Activated effector memory CD4-positive, alpha-beta T cell treated with anti-CD3 and anti-CD28 coated beads, Interleukin-2, amount 50 U/mL, for 16 hours (primary cell): ENCODE measurements around the gene DNAJB12.
"Not testable (repeated sequence)": the region's sequence is repeated elsewhere in the genome, so short reads cannot be mapped to it uniquely, and the experiment has no call there.

Experiments used
- DNase-seq: peaks from one replicate; pipeline ENCODE4 v3.0.0-alpha.2; 2020

DNAJB12 gene

GRCh38 chr10:72330069-72330426 lies 24.7 kb downstream of the DNAJB12 start:
- DNase-seq, result no peak

GRCh38 chr10:72329290-72330068 lies 25.2 kb downstream of the DNAJB12 start:
- DNase-seq, result no peak

- no peak for DNase-seq
These were observed 25.9 kb downstream of the DNAJB12 start for GRCh38 chr10:72328829-72329204.

- peak; percentile 68 for DNase-seq
These were observed 26.5 kb downstream of the DNAJB12 start for GRCh38 chr10:72328045-72328828.

- DNase-seq, result peak; percentile 86
These were observed 27.8 kb downstream of the DNAJB12 start for GRCh38 chr10:72326665-72327603.

GRCh38 chr10:72325243-72326175 lies 29.2 kb downstream of the DNAJB12 start:
- not testable (repeated sequence) for DNase-seq

GRCh38 chr10:72323771-72324191 lies 30.9 kb downstream of the DNAJB12 start:
- no peak for DNase-seq

GRCh38 chr10:72323108-72323749 lies 31.5 kb downstream of the DNAJB12 start:
- DNase-seq, result no peak

GRCh38 chr10:72322280-72323058 lies 32.2 kb downstream of the DNAJB12 start:
- peak; percentile 85 for DNase-seq

- DNase-seq, result no peak
These were observed 32.8 kb downstream of the DNAJB12 start for GRCh38 chr10:72322030-72322279.

GRCh38 chr10:72321248-72322029 lies 33.3 kb downstream of the DNAJB12 start:
- DNase-seq, result no peak

GRCh38 chr10:72320676-72321247 lies 34.0 kb downstream of the DNAJB12 start:
- DNase-seq, result peak; percentile 87

- DNase-seq, result peak; percentile 95
These were observed 35.1 kb downstream of the DNAJB12 start for GRCh38 chr10:72319416-72320254.

- no peak for DNase-seq
These were observed 36.1 kb downstream of the DNAJB12 start for GRCh38 chr10:72318418-72319262.

- peak; percentile 83 for DNase-seq
These were observed 37.8 kb downstream of the DNAJB12 start for GRCh38 chr10:72316748-72317435.

- no peak for DNase-seq
These were observed 38.4 kb downstream of the DNAJB12 start for GRCh38 chr10:72316386-72316700.
